LNCaP clone FGC (cell line): Measurements from ENCODE around the gene GNG10.

ENCODE experiments used
- DNase-seq: peaks from one replicate; pipeline ENCODE4 v3.0.0-alpha.2; 2011; ENCODE audit warnings: low read depth
- H3K4me3 ChIP-seq: 2 replicates; pipeline ENCODE4 v1.5.1; 2011; ENCODE audit warnings: mild to moderate bottlenecking, low read depth, low read length, control low read depth
- TF ChIP-seq, protein P1 (sequence below): IDR thresholded peaks from 2 replicates; pipeline ENCODE4 v1.5.1; 2012; ENCODE audit warnings: mild to moderate bottlenecking; ENCODE audit not compliant: control insufficient read depth, insufficient read depth; ENCODE audit errors: extremely low read depth

Gene GNG10

DNA sequence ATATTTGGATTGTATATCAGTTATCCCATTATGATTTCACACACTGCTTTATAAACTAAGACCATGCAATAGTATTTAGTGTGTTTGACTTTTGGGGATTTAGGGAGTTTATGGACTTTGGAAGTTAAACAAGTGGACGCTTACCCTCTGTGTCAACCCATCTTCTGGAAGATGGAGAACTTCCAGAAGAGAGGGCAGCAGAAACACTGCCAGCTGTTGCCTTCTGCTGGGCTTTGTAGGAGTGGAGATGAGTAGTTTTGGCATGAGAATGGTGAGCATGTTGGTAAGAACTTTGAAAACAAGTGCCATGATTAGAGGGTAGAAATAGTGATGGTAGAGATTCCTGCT, 28.0 kb upstream of the GNG10 start:
- TF ChIP-seq, protein P1, sequence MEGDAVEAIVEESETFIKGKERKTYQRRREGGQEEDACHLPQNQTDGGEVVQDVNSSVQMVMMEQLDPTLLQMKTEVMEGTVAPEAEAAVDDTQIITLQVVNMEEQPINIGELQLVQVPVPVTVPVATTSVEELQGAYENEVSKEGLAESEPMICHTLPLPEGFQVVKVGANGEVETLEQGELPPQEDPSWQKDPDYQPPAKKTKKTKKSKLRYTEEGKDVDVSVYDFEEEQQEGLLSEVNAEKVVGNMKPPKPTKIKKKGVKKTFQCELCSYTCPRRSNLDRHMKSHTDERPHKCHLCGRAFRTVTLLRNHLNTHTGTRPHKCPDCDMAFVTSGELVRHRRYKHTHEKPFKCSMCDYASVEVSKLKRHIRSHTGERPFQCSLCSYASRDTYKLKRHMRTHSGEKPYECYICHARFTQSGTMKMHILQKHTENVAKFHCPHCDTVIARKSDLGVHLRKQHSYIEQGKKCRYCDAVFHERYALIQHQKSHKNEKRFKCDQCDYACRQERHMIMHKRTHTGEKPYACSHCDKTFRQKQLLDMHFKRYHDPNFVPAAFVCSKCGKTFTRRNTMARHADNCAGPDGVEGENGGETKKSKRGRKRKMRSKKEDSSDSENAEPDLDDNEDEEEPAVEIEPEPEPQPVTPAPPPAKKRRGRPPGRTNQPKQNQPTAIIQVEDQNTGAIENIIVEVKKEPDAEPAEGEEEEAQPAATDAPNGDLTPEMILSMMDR, result no peak
- no peak overlapping the region for H3K4me3 ChIP-seq
- DNase-seq, result no peak

DNA sequence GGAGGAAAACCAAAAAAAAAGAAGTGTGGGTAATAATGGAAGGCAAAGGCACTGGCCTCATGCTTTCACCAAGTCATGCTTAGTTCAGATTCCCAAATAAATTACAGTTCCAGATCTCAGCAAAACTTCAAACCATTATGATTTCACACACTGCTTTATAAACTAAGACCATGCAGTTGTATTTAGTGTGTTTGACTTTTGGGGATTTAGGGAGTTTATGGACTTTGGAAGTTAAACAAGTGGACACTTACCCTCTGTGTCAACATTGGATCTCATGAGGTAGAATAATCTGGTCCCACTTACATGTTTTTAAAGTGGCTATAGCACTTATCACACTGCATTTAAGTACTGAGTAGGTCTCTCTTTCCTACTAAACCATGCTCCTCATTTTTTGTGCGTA, 26.5 kb upstream of the GNG10 start:
- DNase-seq, result no peak
- TF ChIP-seq, protein P1, result no peak
- H3K4me3 ChIP-seq, result no peak overlapping the region

- H3K4me3 ChIP-seq, result no peak overlapping the region
These were observed 23.9 kb upstream of the GNG10 start for GRCh38 chr9:111637421-111637950.

DNA sequence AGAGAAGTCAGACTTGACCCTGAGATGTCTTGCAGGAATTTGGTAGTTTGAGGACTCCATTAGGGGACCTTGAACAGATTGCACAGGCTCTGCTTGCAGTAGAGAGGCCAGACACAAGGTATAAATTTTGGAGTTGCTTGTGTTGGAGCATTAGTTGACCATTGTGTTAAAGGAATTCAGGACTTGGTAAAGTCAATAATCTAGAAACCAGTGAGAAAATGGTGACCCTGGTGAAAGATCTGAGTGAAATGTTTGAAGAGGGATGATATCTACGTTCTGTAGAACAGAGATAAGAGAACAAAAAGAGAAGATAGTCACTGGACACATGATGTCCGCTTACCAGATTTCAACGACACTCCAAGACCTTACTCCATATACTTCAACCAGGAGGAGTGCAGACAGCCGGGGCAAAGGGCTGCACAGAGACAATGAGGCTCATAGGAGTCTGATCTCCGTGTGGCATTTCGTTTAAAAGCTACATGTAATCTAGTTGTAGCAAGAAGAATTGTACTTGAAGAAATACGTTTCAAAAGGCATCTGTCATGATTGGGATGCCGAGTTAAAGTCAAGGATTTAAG, 17.1 kb upstream of the GNG10 start:
- TF ChIP-seq, protein P1, result no peak
- no peak for DNase-seq
- H3K4me3 ChIP-seq, result no peak overlapping the region

More at GRCh38 chr9:111637421-111637950, 23.9 kb upstream of the GNG10 start:
- no peak for DNase-seq
- TF ChIP-seq, protein P1, result no peak

GRCh38 chr9:111645806-111646205, 15.6 kb upstream of the GNG10 start:
- TF ChIP-seq, protein P1, result no peak
- H3K4me3 ChIP-seq, result no peak overlapping the region
- DNase-seq, result no peak

- TF ChIP-seq, protein P1, result no peak
- no peak overlapping the region for H3K4me3 ChIP-seq
- DNase-seq, result no peak
These were observed 15.0 kb upstream of the GNG10 start for GRCh38 chr9:111646417-111646816.

GRCh38 chr9:111648066-111648465, 13.3 kb upstream of the GNG10 start:
- no peak for DNase-seq
- TF ChIP-seq, protein P1, result no peak
- H3K4me3 ChIP-seq, result no peak overlapping the region
